ENCODE data around the gene SMIM14. TPM values are rescaled to one million over a fixed set of nuclear protein-coding genes. Genes with fewer than 3 reads are reported as not detected.

The SMIM14 gene
- total and polyA plus RNA-seq, 9 of the 15 experiments (the other 6 are each of a cell fraction or from before 2014, with no cell fraction given) = 0.98 to 3.7 (median 2.2) TPM

DNA sequence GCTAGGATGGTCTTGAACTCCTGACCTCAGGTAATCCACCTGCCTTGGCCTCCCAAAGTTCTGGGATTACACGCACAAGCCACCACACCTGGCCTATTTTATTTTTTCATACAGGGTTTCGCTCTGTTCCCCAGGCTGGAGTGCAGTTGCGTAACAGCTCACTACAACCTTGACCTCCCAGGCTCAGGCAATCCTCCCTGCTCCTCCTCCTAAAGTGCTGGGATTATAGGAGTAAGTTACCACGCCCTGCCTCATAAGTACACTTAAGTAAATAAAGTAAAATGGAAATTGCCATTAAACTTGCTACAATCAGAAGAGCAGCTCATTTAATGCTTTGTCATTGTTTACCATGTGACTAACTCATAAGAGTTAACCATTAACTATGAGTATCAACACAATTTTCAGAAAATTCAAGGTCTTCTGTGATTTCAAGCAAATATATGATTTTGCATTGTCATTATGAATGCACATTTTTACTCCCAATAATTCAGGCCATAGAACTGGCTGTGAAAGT lies 123.7 kb downstream of the SMIM14 start (continued):
- TF ChIP-seq ESRRA (IDR thresholded peaks at IDR 0.05; ENCODE audit: borderline replicate concordance, low read depth) = peak; percentile 42; the same call in 1 of the 2 replicates
- TF ChIP-seq NCOA4 (IDR thresholded peaks at IDR 0.05; ENCODE audit: partially characterized antibody) = no peak
- no peak for TF ChIP-seq SRF (CRISPR knock-in tag; IDR thresholded peaks at IDR 0.05)
- no peak for TF ChIP-seq TFAM (CRISPR knock-in tag; conservative IDR thresholded peaks at IDR 0.05)
- TF ChIP-seq, protein P1, sequence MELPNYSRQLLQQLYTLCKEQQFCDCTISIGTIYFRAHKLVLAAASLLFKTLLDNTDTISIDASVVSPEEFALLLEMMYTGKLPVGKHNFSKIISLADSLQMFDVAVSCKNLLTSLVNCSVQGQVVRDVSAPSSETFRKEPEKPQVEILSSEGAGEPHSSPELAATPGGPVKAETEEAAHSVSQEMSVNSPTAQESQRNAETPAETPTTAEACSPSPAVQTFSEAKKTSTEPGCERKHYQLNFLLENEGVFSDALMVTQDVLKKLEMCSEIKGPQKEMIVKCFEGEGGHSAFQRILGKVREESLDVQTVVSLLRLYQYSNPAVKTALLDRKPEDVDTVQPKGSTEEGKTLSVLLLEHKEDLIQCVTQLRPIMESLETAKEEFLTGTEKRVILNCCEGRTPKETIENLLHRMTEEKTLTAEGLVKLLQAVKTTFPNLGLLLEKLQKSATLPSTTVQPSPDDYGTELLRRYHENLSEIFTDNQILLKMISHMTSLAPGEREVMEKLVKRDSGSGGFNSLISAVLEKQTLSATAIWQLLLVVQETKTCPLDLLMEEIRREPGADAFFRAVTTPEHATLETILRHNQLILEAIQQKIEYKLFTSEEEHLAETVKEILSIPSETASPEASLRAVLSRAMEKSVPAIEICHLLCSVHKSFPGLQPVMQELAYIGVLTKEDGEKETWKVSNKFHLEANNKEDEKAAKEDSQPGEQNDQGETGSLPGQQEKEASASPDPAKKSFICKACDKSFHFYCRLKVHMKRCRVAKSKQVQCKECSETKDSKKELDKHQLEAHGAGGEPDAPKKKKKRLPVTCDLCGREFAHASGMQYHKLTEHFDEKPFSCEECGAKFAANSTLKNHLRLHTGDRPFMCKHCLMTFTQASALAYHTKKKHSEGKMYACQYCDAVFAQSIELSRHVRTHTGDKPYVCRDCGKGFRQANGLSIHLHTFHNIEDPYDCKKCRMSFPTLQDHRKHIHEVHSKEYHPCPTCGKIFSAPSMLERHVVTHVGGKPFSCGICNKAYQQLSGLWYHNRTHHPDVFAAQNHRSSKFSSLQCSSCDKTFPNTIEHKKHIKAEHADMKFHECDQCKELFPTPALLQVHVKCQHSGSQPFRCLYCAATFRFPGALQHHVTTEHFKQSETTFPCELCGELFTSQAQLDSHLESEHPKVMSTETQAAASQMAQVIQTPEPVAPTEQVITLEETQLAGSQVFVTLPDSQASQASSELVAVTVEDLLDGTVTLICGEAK (IDR thresholded peaks at IDR 0.05) = no peak
- TF ChIP-seq, protein P1 (CRISPR knock-in tag; IDR thresholded peaks at IDR 0.05) = no peak
- TF ChIP-seq EZH2 (IDR thresholded peaks at IDR 0.05; ENCODE audit: borderline replicate concordance, low read depth, low read length) = no peak
- TF ChIP-seq ZNF12 (CRISPR knock-in tag; IDR thresholded peaks at IDR 0.05) = no peak
- TF ChIP-seq NFE2L1 (tag; IDR thresholded peaks at IDR 0.05; ENCODE audit: borderline replicate concordance, low read depth) = peak; percentile 79
- peak; percentile 98 for TF ChIP-seq CEBPB (tag; IDR thresholded peaks at IDR 0.05)
- TF ChIP-seq, protein P2, sequence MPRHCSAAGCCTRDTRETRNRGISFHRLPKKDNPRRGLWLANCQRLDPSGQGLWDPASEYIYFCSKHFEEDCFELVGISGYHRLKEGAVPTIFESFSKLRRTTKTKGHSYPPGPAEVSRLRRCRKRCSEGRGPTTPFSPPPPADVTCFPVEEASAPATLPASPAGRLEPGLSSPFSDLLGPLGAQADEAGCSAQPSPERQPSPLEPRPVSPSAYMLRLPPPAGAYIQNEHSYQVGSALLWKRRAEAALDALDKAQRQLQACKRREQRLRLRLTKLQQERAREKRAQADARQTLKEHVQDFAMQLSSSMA (CRISPR knock-in tag; IDR thresholded peaks at IDR 0.05) = no peak
- TF ChIP-seq, protein P3, sequence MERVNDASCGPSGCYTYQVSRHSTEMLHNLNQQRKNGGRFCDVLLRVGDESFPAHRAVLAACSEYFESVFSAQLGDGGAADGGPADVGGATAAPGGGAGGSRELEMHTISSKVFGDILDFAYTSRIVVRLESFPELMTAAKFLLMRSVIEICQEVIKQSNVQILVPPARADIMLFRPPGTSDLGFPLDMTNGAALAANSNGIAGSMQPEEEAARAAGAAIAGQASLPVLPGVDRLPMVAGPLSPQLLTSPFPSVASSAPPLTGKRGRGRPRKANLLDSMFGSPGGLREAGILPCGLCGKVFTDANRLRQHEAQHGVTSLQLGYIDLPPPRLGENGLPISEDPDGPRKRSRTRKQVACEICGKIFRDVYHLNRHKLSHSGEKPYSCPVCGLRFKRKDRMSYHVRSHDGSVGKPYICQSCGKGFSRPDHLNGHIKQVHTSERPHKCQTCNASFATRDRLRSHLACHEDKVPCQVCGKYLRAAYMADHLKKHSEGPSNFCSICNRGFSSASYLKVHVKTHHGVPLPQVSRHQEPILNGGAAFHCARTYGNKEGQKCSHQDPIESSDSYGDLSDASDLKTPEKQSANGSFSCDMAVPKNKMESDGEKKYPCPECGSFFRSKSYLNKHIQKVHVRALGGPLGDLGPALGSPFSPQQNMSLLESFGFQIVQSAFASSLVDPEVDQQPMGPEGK (CRISPR knock-in tag; IDR thresholded peaks at IDR 0.05; ENCODE audit: borderline replicate concordance) = no peak
- TF ChIP-seq CBX2 (IDR thresholded peaks at IDR 0.05; ENCODE audit: insufficient read depth, low read length, poor library complexity, severe bottlenecking) = no peak
- TF ChIP-seq, protein P4, sequence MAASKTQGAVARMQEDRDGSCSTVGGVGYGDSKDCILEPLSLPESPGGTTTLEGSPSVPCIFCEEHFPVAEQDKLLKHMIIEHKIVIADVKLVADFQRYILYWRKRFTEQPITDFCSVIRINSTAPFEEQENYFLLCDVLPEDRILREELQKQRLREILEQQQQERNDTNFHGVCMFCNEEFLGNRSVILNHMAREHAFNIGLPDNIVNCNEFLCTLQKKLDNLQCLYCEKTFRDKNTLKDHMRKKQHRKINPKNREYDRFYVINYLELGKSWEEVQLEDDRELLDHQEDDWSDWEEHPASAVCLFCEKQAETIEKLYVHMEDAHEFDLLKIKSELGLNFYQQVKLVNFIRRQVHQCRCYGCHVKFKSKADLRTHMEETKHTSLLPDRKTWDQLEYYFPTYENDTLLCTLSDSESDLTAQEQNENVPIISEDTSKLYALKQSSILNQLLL (CRISPR knock-in tag; IDR thresholded peaks at IDR 0.05; ENCODE audit: borderline replicate concordance) = no peak

All from K562 (cell line).